ENCODE measurements around the gene CHAMP1.
"Not testable (repeated sequence)": the region's sequence is repeated elsewhere in the genome, so short reads cannot be mapped to it uniquely, and the experiment has no call there.

CHAMP1 gene

GRCh38 chr13:114328595-114328994 lies 14.3 kb downstream of the CHAMP1 start:
- no peak for DNase-seq (ENCODE audit: low read depth, low spot score)
- H3K27ac ChIP-seq: no peak overlapping the region

DNA sequence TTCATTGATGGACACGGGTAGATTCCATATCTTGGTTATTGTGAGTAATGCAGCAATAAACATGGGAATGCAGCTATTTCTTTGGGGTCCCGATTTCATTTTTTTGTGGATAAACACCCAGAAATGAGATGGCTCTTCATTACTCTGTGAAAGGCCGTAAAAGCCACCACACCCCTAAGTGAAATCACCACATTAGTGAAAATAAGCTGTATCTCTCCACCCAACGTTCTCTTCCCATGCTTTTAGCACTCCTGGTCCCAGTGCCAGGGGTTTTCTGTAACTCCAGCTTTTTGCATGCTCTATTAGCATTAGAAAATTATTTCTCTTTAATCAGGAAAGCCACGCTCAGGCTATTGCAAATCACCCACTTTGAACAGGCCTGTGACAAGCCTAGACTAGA lies 15.8 kb downstream of the CHAMP1 start:
- no peak for DNase-seq (ENCODE audit: low read depth, low spot score)
- H3K27ac ChIP-seq: no peak overlapping the region

DNA sequence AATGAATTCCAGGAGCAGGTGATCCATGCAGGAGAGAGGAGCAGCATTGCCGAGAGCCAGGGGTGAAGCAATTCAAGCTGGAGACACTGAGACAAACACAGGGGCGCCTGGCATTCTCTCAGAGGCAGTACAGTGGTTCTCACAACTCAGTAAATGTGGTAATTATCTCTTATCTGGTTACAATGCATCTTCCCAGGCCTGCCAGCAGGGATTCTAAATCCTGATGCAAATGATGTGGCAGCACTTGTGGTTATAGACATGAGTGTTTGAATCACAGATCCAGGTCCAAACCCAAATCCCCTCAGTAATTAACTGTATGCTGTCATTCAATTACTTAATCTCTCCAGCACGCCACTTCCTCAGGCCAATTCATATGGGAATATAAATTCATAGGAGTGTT lies 19.6 kb downstream of the CHAMP1 start:
- H3K27ac ChIP-seq; DNase-seq (ENCODE audit: low read depth, low spot score): not testable (repeated sequence)

- DNase-seq (ENCODE audit: low read depth, low spot score): no peak
- no peak overlapping the region for H3K27ac ChIP-seq
Measured at GRCh38 chr13:114334305-114335053, 20.2 kb downstream of the CHAMP1 start.

- DNase-seq (ENCODE audit: low read depth, low spot score); H3K27ac ChIP-seq: not testable (repeated sequence)
Measured at GRCh38 chr13:114336457-114336856, 22.2 kb downstream of the CHAMP1 start.

GRCh38 chr13:114338959-114339358 lies 24.7 kb downstream of the CHAMP1 start:
- no peak overlapping the region for H3K27ac ChIP-seq
- DNase-seq (ENCODE audit: low read depth, low spot score): no peak

GRCh38 chr13:114339857-114340534 lies 25.7 kb downstream of the CHAMP1 start:
- H3K27ac ChIP-seq: no peak overlapping the region
- no peak for DNase-seq (ENCODE audit: low read depth, low spot score)

GRCh38 chr13:114341003-114341777 lies 26.9 kb downstream of the CHAMP1 start:
- DNase-seq (ENCODE audit: low read depth, low spot score): no peak
- no peak overlapping the region for H3K27ac ChIP-seq

GRCh38 chr13:114347256-114347655 lies 33.0 kb downstream of the CHAMP1 start:
- DNase-seq (ENCODE audit: low read depth, low spot score); H3K27ac ChIP-seq: not testable (repeated sequence)

- not testable (repeated sequence) for DNase-seq (ENCODE audit: low read depth, low spot score); H3K27ac ChIP-seq
Measured at GRCh38 chr13:114352763-114353162, 38.5 kb downstream of the CHAMP1 start.

DNA sequence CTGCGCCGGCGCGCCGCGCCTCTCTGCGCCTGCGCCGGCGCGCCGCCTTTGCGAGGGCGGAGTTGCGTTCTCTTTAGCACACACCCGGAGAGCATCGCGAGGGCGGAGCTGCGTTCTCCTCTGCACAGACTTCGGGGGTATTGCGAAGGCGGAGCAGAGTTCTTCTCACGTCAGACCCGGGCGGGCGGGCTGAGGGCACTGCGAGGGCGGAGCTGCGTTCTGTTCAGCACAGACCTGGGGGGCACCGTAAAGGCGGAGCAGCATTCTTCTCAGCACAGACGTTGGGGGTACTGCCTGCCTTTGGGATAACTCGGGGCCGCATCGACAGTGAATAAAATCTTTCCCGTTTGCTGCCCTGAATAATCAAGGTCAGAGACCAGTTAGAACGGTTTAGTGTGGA lies 39.1 kb downstream of the CHAMP1 start:
- not testable (repeated sequence) for DNase-seq (ENCODE audit: low read depth, low spot score); H3K27ac ChIP-seq

Measured in epithelial cell of prostate (primary cell).